ENCODE measurements around the gene E2F1. TPM values are rescaled to one million over a fixed set of nuclear protein-coding genes. Genes with fewer than 3 reads are reported as not detected.

Gene E2F1
- total RNA-seq, 1 donor from 2014 or later = 2.4 TPM

DNA sequence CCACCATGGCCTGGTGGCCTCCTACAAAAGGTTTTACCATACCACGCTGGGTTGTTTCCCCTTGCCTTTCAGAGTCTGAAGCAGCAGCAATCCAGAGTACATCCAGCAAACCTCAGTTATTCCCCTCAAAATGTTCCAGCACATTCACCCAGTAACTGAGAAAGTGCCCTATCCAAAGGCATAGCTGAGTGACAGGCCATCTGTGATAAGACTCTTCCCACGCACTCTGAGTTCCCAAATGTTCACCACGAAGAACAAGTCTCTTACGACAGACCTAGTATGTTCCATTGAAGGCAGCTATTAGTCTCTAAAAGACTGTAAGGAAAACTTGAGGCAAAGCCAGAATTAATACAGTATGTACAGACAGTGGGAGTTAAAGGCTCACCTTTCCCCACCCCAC is 55.7 kb downstream of the E2F1 start:
- H3K36me3 ChIP-seq = peaks cover 56% of the 10 kb centered on the region
- DNase-seq = no peak
- intact Hi-C loops (cut with DNase I) = no loop called here
- TF ChIP-seq, protein P1, sequence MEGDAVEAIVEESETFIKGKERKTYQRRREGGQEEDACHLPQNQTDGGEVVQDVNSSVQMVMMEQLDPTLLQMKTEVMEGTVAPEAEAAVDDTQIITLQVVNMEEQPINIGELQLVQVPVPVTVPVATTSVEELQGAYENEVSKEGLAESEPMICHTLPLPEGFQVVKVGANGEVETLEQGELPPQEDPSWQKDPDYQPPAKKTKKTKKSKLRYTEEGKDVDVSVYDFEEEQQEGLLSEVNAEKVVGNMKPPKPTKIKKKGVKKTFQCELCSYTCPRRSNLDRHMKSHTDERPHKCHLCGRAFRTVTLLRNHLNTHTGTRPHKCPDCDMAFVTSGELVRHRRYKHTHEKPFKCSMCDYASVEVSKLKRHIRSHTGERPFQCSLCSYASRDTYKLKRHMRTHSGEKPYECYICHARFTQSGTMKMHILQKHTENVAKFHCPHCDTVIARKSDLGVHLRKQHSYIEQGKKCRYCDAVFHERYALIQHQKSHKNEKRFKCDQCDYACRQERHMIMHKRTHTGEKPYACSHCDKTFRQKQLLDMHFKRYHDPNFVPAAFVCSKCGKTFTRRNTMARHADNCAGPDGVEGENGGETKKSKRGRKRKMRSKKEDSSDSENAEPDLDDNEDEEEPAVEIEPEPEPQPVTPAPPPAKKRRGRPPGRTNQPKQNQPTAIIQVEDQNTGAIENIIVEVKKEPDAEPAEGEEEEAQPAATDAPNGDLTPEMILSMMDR (IDR thresholded peaks at IDR 0.05) = no peak
- H3K4me1 ChIP-seq = no peaks in the 10 kb centered on the region
- no peak overlapping the region for H3K27ac ChIP-seq
- H3K4me3 ChIP-seq = no peak overlapping the region
- H3K27me3 ChIP-seq = no peaks in the 10 kb centered on the region
- no peak for ATAC-seq
- H3K9me3 ChIP-seq = no peaks in the 10 kb centered on the region

DNA sequence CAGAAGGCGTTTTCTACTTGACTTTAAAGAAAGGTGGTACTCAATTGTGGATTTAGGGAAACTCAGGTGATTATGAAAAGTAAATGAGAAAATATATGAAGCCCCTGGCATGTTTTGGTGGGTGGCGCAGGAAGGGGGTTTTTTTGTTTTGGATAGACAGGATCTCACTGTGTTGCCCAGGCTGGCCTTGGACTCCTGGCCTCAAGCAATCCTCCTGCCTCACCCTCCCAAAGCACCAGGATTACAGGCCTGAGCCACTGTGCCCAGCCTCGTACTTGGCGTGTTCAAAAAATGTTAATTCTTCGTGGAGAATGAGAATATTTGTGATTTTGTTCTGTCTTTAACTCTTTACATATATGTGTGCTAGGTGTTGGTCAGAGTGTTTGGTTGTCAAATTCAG is 56.2 kb downstream of the E2F1 start:
- no peak for ATAC-seq
- TF ChIP-seq, protein P1 (IDR thresholded peaks at IDR 0.05) = no peak

DNA sequence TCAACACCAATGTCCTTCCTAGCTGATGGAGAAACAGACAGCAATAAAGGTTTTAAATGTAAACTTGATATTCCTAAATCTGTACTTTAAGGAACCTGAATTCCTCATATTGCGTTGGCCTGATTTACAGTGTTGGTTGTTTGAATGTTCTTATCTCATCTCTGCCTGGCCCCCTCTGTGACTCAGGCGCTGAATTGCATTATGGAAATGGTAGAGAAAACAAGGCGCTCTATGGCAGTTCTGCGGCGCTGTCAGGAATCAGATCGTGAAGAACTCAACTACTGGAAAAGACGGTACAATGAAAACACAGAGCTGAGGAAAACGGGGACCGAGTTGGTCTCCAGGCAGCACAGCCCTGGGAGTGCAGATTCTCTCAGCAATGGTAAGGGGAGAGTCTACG is 56.7 kb downstream of the E2F1 start:
- intact Hi-C loops (cut with DNase I) = no loop called here
- DNase-seq (no peak), ATAC-seq (no peak)
- Histone ChIP-seq H3K27ac (no peak overlapping the region), H3K27me3 (no peaks in the 10 kb centered on the region), H3K4me1 (no peaks in the 10 kb centered on the region), H3K9me3 (no peaks in the 10 kb centered on the region), H3K4me3 (no peak overlapping the region), H3K36me3 (peaks cover 62% of the 10 kb centered on the region)
- TF ChIP-seq, protein P1 (IDR thresholded peaks at IDR 0.05) = no peak

More for the DNA sequence above, 56.2 kb downstream of the E2F1 start:
- Histone ChIP-seq H3K9me3 (no peaks in the 10 kb centered on the region), H3K4me1 (no peaks in the 10 kb centered on the region), H3K27me3 (no peaks in the 10 kb centered on the region), H3K36me3 (peaks cover 57% of the 10 kb centered on the region), H3K4me3 (no peak overlapping the region), H3K27ac (no peak overlapping the region)
- intact Hi-C loops (cut with DNase I) = no loop called here
- DNase-seq = no peak

DNA sequence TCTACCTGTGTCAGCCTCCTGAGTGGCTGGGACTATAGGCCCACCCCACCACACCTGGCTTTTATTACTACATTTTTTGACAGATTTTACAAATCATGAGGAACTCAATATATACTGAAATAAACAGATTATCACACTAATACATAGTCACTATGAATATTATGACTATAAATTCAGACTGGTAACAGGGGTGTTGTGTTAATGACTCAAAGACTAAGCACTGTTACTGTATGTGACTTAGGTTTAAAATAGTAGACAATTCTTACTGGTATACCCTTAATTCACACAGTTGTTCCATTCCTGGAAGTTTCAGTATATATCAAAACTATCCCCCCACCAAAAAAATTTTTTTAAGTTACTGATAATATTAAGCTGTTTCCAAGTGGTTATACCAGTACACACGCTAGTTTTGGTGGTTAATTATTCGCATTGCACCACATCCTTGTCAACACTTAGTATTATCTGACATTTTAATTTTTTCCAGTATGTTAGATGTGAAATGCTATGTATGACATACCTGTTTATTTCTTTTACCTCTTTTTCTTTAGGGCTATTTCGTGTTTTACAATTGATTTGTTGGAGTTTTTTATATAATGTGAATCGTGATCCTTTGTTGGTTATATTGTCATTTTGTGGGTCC is 58.5 kb downstream of the E2F1 start:
- no peaks in the 10 kb centered on the region for H3K27me3 ChIP-seq
- ATAC-seq (no peak), DNase-seq (no peak)
- H3K4me3 ChIP-seq = no peak overlapping the region
- no peak overlapping the region for H3K27ac ChIP-seq
- peaks cover 80% of the 10 kb centered on the region for H3K36me3 ChIP-seq
- intact Hi-C loops (cut with DNase I) = no loop called here
- H3K4me1 ChIP-seq = no peaks in the 10 kb centered on the region
- H3K9me3 ChIP-seq = no peaks in the 10 kb centered on the region
- TF ChIP-seq, protein P1 (IDR thresholded peaks at IDR 0.05) = no peak

DNA sequence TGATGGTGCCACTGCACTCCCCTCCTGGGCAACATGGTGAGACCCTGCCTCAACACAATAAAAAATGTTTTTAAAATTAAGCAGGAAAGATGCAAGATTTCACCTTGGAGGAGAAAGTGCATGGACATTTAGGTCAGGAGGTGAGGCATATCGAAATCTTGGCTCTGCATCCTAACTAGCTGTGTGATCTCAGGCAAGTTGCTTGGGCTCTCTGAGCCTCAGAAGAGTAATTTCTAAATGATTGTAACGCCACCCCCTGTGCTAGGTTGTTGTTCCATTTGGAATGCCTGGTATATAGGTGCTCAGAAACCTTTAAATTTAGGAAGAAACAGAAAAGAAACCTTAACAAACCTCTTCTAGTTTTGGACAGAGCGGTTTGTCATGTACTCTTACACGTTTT is 60.0 kb downstream of the E2F1 start:
- H3K4me1 ChIP-seq = no peaks in the 10 kb centered on the region
- H3K36me3 ChIP-seq = peaks cover 86% of the 10 kb centered on the region
- TF ChIP-seq, protein P1 (IDR thresholded peaks at IDR 0.05) = no peak
- H3K27me3 ChIP-seq = no peaks in the 10 kb centered on the region
- H3K4me3 ChIP-seq = no peak overlapping the region
- H3K27ac ChIP-seq = no peak overlapping the region
- ATAC-seq = no peak
- H3K9me3 ChIP-seq = no peaks in the 10 kb centered on the region
- DNase-seq = no peak
- intact Hi-C loops (cut with DNase I) = no loop called here

Other genes with a start within 250 kb of the E2F1 start
- 8.6 TPM for gene SNTA1, start 242.6 kb downstream of the E2F1 start, total RNA-seq
- gene CBFA2T2, start 196.3 kb downstream of the E2F1 start, total RNA-seq = 15.7 TPM
- gene C20orf144, start 24.1 kb downstream of the E2F1 start, total RNA-seq = 0.23 TPM
- 1.3 TPM for gene ACTL10, start 19.4 kb downstream of the E2F1 start, total RNA-seq
- 56.2 TPM for gene NECAB3, start 12.0 kb downstream of the E2F1 start, total RNA-seq
- gene PXMP4, start 33.9 kb upstream of the E2F1 start, total RNA-seq = 35.6 TPM
- 4.8 TPM for gene ZNF341, start 45.6 kb upstream of the E2F1 start, total RNA-seq
- 86.6 TPM for gene CHMP4B, start 125.0 kb upstream of the E2F1 start, total RNA-seq